Measurements from ENCODE around the gene RALY. TPM values are rescaled to one million over a fixed set of nuclear protein-coding genes. Genes with fewer than 3 reads are reported as not detected.

RALY gene
- total RNA-seq, 1 donor from 2014 or later = 123 TPM

GRCh38 chr20:34072076-34072475, 78.4 kb downstream of the RALY start:
- intact Hi-C loops (cut with DNase I) = loop anchor here (5.0 kb wide), 1 partner anchor 210 kb away; no protein-coding TSS in a partner anchor
- H3K36me3 ChIP-seq = peaks cover 0 to 39% of the 10 kb centered on the region in 2 donors
- DNase-seq (ENCODE audit: extremely low spot score in 2 of 2) = no peak
- no peak overlapping the region for H3K27ac ChIP-seq
- H3K9me3 ChIP-seq = no peaks in the 10 kb centered on the region
- TF ChIP-seq POLR2AphosphoS5 (IDR thresholded peaks at IDR 0.05; ENCODE audit: insufficient read depth in 1 of 2, low read depth in 1 of 2) (no peak), CTCF (IDR thresholded peaks at IDR 0.05) (no peak), POLR2A (IDR thresholded peaks at IDR 0.05) (no peak)
- H3K4me3 ChIP-seq = no peak overlapping the region
- H3K4me1 ChIP-seq = peaks cover 29% of the 10 kb centered on the region
- H3K27me3 ChIP-seq = no peaks in the 10 kb centered on the region

- H3K4me3 ChIP-seq = no peak overlapping the region
- intact Hi-C loops (cut with DNase I) = loop anchor here (5.0 kb wide), 1 partner anchor 210 kb away; no protein-coding TSS in a partner anchor
These were observed 79.1 kb downstream of the RALY start for GRCh38 chr20:34072778-34073177.

GRCh38 chr20:34074101-34074760, 80.5 kb downstream of the RALY start:
- intact Hi-C loops (cut with DNase I) = loop anchor here (5.0 kb wide), 1 partner anchor 212 kb away; no protein-coding TSS in a partner anchor
- Histone ChIP-seq H3K27me3 (no peaks in the 10 kb centered on the region), H3K4me3 (no peak overlapping the region), H3K4me1 (peaks cover 9% of the 10 kb centered on the region), H3K9me3 (no peaks in the 10 kb centered on the region), H3K36me3 (peaks cover 0 to 57% of the 10 kb centered on the region in 2 donors), H3K27ac (no peak overlapping the region)
- no peak for DNase-seq (ENCODE audit: extremely low spot score in 2 of 2)
- TF ChIP-seq POLR2A (IDR thresholded peaks at IDR 0.05) (no peak), CTCF (IDR thresholded peaks at IDR 0.05) (no peak), POLR2AphosphoS5 (IDR thresholded peaks at IDR 0.05; ENCODE audit: insufficient read depth in 1 of 2, low read depth in 1 of 2) (no peak)

More at GRCh38 chr20:34072778-34073177, 79.1 kb downstream of the RALY start:
- no peak for DNase-seq (ENCODE audit: extremely low spot score in 2 of 2)
- TF ChIP-seq POLR2A (IDR thresholded peaks at IDR 0.05) (no peak), POLR2AphosphoS5 (IDR thresholded peaks at IDR 0.05; ENCODE audit: insufficient read depth in 1 of 2, low read depth in 1 of 2) (no peak), CTCF (IDR thresholded peaks at IDR 0.05) (no peak)
- Histone ChIP-seq H3K27me3 (no peaks in the 10 kb centered on the region), H3K9me3 (no peaks in the 10 kb centered on the region), H3K36me3 (peaks cover 0 to 43% of the 10 kb centered on the region in 2 donors), H3K27ac (no peak overlapping the region), H3K4me1 (peaks cover 23% of the 10 kb centered on the region)

GRCh38 chr20:34075647-34076046, 81.9 kb downstream of the RALY start:
- no peak for DNase-seq (ENCODE audit: extremely low spot score in 2 of 2)
- no peaks in the 10 kb centered on the region for H3K27me3 ChIP-seq
- peaks cover 0 to 70% of the 10 kb centered on the region in 2 donors for H3K36me3 ChIP-seq
- no peaks in the 10 kb centered on the region for H3K4me1 ChIP-seq
- no peaks in the 10 kb centered on the region for H3K9me3 ChIP-seq
- TF ChIP-seq POLR2AphosphoS5 (IDR thresholded peaks at IDR 0.05; ENCODE audit: insufficient read depth in 1 of 2, low read depth in 1 of 2) (no peak), POLR2A (IDR thresholded peaks at IDR 0.05) (no peak), CTCF (IDR thresholded peaks at IDR 0.05) (no peak)
- no peak overlapping the region for H3K27ac ChIP-seq
- intact Hi-C loops (cut with DNase I) = no loop called here
- no peak overlapping the region for H3K4me3 ChIP-seq

DNA sequence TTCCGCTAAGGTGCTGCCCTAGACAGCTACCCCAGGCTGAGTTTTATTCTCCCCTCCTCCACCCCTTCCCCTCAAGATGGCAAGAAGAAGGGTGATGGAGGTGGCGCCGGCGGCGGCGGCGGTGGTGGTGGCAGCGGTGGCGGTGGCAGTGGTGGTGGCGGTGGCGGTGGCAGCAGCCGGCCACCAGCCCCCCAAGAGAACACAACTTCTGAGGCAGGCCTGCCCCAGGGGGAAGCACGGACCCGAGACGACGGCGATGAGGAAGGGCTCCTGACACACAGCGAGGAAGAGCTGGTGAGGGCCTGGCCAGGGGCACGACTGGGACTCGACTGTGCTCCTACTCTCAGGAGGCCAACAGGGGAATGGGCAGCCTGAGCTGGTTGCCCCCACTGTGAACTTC, 83.2 kb downstream of the RALY start:
- TF ChIP-seq POLR2A (IDR thresholded peaks at IDR 0.05) (no peak), CTCF (IDR thresholded peaks at IDR 0.05) (no peak), POLR2AphosphoS5 (IDR thresholded peaks at IDR 0.05; ENCODE audit: insufficient read depth in 1 of 2, low read depth in 1 of 2) (no peak)
- H3K27ac ChIP-seq = no peak overlapping the region
- intact Hi-C loops (cut with DNase I) = no loop called here
- H3K36me3 ChIP-seq = peaks cover 0 to 74% of the 10 kb centered on the region in 2 donors
- H3K27me3 ChIP-seq = no peaks in the 10 kb centered on the region
- H3K9me3 ChIP-seq = no peaks in the 10 kb centered on the region
- no peak overlapping the region for H3K4me3 ChIP-seq
- no peaks in the 10 kb centered on the region for H3K4me1 ChIP-seq
- DNase-seq (ENCODE audit: extremely low spot score in 2 of 2) = no peak
